H1 (cell line): ENCODE measurements around the gene HJURP. TPM values are rescaled to one million over a fixed set of nuclear protein-coding genes. Genes with fewer than 3 reads are reported as not detected.

ENCODE experiments used
- CTCF ChIA-PET: fragments of 300-600 bp; sonication (Branson Sonifier 250); formaldehyde crosslinking; loops from one replicate; lab custom pipeline; 2021; ENCODE audit not compliant: partially characterized antibody; lab: Charles Lee
- POLR2A ChIA-PET: fragments of 300-600 bp; sonication (Branson Sonifier 250); formaldehyde crosslinking; loops from one replicate; lab custom pipeline; 2021; ENCODE audit warnings: inconsistent platforms; ENCODE audit not compliant: partially characterized antibody; lab: Charles Lee
- DNase-seq, 2 experiments: peaks; one replicate each; pipeline versions ENCODE4 v3.0.0 to v3.0.0-alpha.2; 2010 to 2022; ENCODE audit warnings: low spot score in 2 of 2, low read depth in 1 of 2, mixed read lengths in 1 of 2
- FAIRE-seq: peaks from 2 replicates; lab custom pipeline; 2011; peaks lifted over from hg19 to GRCh38; lab: Jason Lieb, UNC
- H2AFZ ChIP-seq: 2 replicates; pipeline ENCODE4 v1.8.1; 2012; ENCODE audit warnings: low read length, inconsistent platforms
- H2AK5ac ChIP-seq: 2 replicates; pipeline ENCODE4 v1.6.1; 2013; ENCODE audit warnings: low read depth, low read length
- H2BK120ac ChIP-seq: replicated peaks from 2 replicates; pipeline ENCODE3; 2013; ENCODE audit warnings: low read depth, low read length, inconsistent platforms
- H2BK12ac ChIP-seq: 2 replicates; pipeline ENCODE4 v1.6.1; 2013; ENCODE audit warnings: low read depth, low read length
- H2BK15ac ChIP-seq: 2 replicates; pipeline ENCODE4 v1.6.1; 2013; ENCODE audit warnings: low read length
- H2BK20ac ChIP-seq: 2 replicates; pipeline ENCODE4 v1.6.1; 2013; ENCODE audit warnings: low read length
- H2BK5ac ChIP-seq: 2 replicates; pipeline ENCODE4 v1.6.1; 2013; ENCODE audit warnings: low read depth, low read length
- H3K14ac ChIP-seq: 2 replicates; pipeline ENCODE4 v1.6.1; 2013; ENCODE audit warnings: inconsistent platforms; ENCODE audit not compliant: insufficient read length
- H3K18ac ChIP-seq: 2 replicates; pipeline ENCODE4 v1.6.1; 2013; ENCODE audit warnings: low read length; ENCODE audit errors: extremely low read depth
- H3K23ac ChIP-seq: 2 replicates; pipeline ENCODE4 v1.6.1; 2013; ENCODE audit warnings: inconsistent platforms; ENCODE audit not compliant: insufficient read length
- H3K23me2 ChIP-seq: 2 replicates; pipeline ENCODE4 v1.6.1; 2013; ENCODE audit warnings: low read depth, low read length
- H3K27ac ChIP-seq: 2 replicates; pipeline ENCODE4 v1.6.1; 2011; ENCODE audit warnings: low read depth, low read length, inconsistent platforms
- H3K27me3 ChIP-seq, 4 experiments: replicated peaks in 1 of 4; 1 replicate in 1 of 4; 2 replicates in 3 of 4; pipeline versions ENCODE4 v1.6.1 to v1.8.1; 2011 to 2013; ENCODE audit warnings: low read length in 3 of 4, mild to moderate bottlenecking in 3 of 4, inconsistent platforms in 2 of 4, mixed read lengths in 2 of 4, moderate library complexity in 1 of 4; ENCODE audit not compliant: control insufficient read depth in 3 of 4, insufficient read depth in 3 of 4; ENCODE audit errors: extremely low read depth in 1 of 4
- H3K36me3 ChIP-seq, 4 experiments: 2 replicates each; pipeline versions ENCODE4 v1.6.1 to v1.8.1; 2011 to 2013; ENCODE audit warnings: mild to moderate bottlenecking in 4 of 4, low read length in 3 of 4, moderate library complexity in 2 of 4, control low read depth in 1 of 4, inconsistent platforms in 1 of 4; ENCODE audit not compliant: insufficient read depth in 4 of 4, control insufficient read depth in 2 of 4
- H3K4ac ChIP-seq: replicated peaks from 2 replicates; pipeline ENCODE3; 2013; ENCODE audit warnings: low read length, low read depth, mixed read lengths, inconsistent platforms; ENCODE audit not compliant: insufficient read length
- H3K4me1 ChIP-seq, 4 experiments: replicated peaks in 1 of 4; 1 replicate in 1 of 4; 2 replicates in 3 of 4; pipeline versions ENCODE4 v1.6.1 to v1.8.1; 2011 to 2013; ENCODE audit warnings: low read length in 3 of 4, inconsistent platforms in 2 of 4, mixed read lengths in 1 of 4; ENCODE audit not compliant: insufficient read depth in 4 of 4, control insufficient read depth in 3 of 4
- H3K4me2 ChIP-seq, 2 experiments: 2 replicates each; pipeline versions ENCODE4 v1.6.1 to v1.8.1; 2011 to 2013; ENCODE audit warnings: low read depth in 2 of 2, low read length in 2 of 2, control low read depth in 1 of 2, inconsistent platforms in 1 of 2, mild to moderate bottlenecking in 1 of 2; ENCODE audit not compliant: insufficient read depth in 1 of 2
- H3K4me3 ChIP-seq, 4 experiments: fragments of 200-600, 300-600 bp in 1 of 4; sonication (generic), shearing (Covaris generic), sonication (Bioruptor Twin) in 1 of 4; 2 replicates each; pipeline versions ENCODE4 v1.5.1 to v1.8.1; 2011 to 2016; ENCODE audit warnings: low read length in 4 of 4, low read depth in 3 of 4, control low read depth in 2 of 4, inconsistent platforms in 2 of 4, mild to moderate bottlenecking in 2 of 4, mixed read lengths in 1 of 4, moderate library complexity in 1 of 4; ENCODE audit not compliant: insufficient read depth in 2 of 4; ENCODE audit errors: extremely low read depth in 1 of 4
- H3K56ac ChIP-seq: replicated peaks from 2 replicates; pipeline ENCODE3; 2013; ENCODE audit warnings: low read depth, mild to moderate bottlenecking, mixed read lengths, low read length, inconsistent platforms; ENCODE audit not compliant: insufficient read length
- H3K79me1 ChIP-seq: 2 replicates; pipeline ENCODE4 v1.6.1; 2013; ENCODE audit warnings: low read depth, low read length, control low read depth
- H3K79me2 ChIP-seq, 2 experiments: 2 replicates each; pipeline versions ENCODE4 v1.6.1 to v1.8.1; 2012 to 2013; ENCODE audit warnings: low read length in 2 of 2, mild to moderate bottlenecking in 2 of 2, inconsistent platforms in 1 of 2; ENCODE audit not compliant: insufficient read depth in 2 of 2, control insufficient read depth in 1 of 2
- H3K9ac ChIP-seq, 4 experiments: replicated peaks in 1 of 4; 1 replicate in 1 of 4; 2 replicates in 3 of 4; pipeline versions ENCODE4 v1.6.1 to v1.8.1; 2011 to 2013; ENCODE audit warnings: low read depth in 3 of 4, low read length in 3 of 4, control low read depth in 2 of 4, mild to moderate bottlenecking in 2 of 4, moderate library complexity in 2 of 4, inconsistent platforms in 1 of 4; ENCODE audit errors: extremely low read depth in 1 of 4
- H3K9me3 ChIP-seq, 2 experiments: 2 replicates each; pipeline versions ENCODE4 v1.6.1 to v1.8.1; 2012 to 2013; ENCODE audit warnings: mild to moderate bottlenecking in 2 of 2, moderate library complexity in 2 of 2, control low read depth in 1 of 2, inconsistent platforms in 1 of 2, low read depth in 1 of 2, low read length in 1 of 2, mixed read lengths in 1 of 2; ENCODE audit not compliant: insufficient read depth in 2 of 2
- H4K20me1 ChIP-seq, 2 experiments: replicated peaks in 1 of 2; 2 replicates each; pipeline versions ENCODE3 to v1.8.1; 2011 to 2013; ENCODE audit warnings: inconsistent platforms in 2 of 2, low read length in 2 of 2, mild to moderate bottlenecking in 1 of 2; ENCODE audit not compliant: insufficient read depth in 2 of 2, control insufficient read depth in 1 of 2
- H4K5ac ChIP-seq: 2 replicates; pipeline ENCODE4 v1.6.1; 2013; ENCODE audit warnings: low read length, low read depth, mixed read lengths, inconsistent platforms; ENCODE audit not compliant: insufficient read length
- H4K8ac ChIP-seq: 2 replicates; pipeline ENCODE4 v1.8.0; 2013; ENCODE audit warnings: mild to moderate bottlenecking, moderate library complexity, low read length, inconsistent platforms; ENCODE audit not compliant: insufficient read depth; ENCODE audit errors: extremely low read depth
- H4K91ac ChIP-seq: replicated peaks from 2 replicates; pipeline ENCODE3; 2013; ENCODE audit warnings: low read length, mixed read lengths, inconsistent platforms; ENCODE audit not compliant: insufficient read length
- ATF2 ChIP-seq: IDR thresholded peaks from 2 replicates; pipeline ENCODE4 v1.6.1; 2012; ENCODE audit warnings: low read length, inconsistent platforms
- CBX8 ChIP-seq: fragments of 300-800, 300-1000 bp; sonication (generic); IDR thresholded peaks from 2 replicates; pipeline ENCODE4 v1.7.1; 2016; ENCODE audit warnings: low read depth, low read length, borderline replicate concordance
- E2F6 ChIP-seq: IDR thresholded peaks from 2 replicates; pipeline ENCODE4 v1.6.1; 2012; ENCODE audit warnings: inconsistent platforms
- EGR1 ChIP-seq: IDR thresholded peaks from 2 replicates; pipeline ENCODE4 v1.6.1; 2011; ENCODE audit warnings: low read depth, low read length, borderline replicate concordance
- KDM4A ChIP-seq: IDR thresholded peaks from one replicate; pipeline ENCODE4 v1.7.1; 2012; ENCODE audit warnings: low read depth, mild to moderate bottlenecking, moderate library complexity, low read length, inconsistent platforms; ENCODE audit not compliant: severe bottlenecking
- POLR2A ChIP-seq, 2 experiments: IDR thresholded peaks; 1 replicate in 1 of 2; 2 replicates in 1 of 2; pipeline ENCODE4 v1.6.1; 2011; ENCODE audit warnings: low read depth in 2 of 2, low read length in 2 of 2, mild to moderate bottlenecking in 2 of 2; ENCODE audit errors: control extremely low read depth in 1 of 2
- POLR2AphosphoS5 ChIP-seq: IDR thresholded peaks from 2 replicates; pipeline ENCODE4 v1.6.1; 2011; ENCODE audit warnings: low read depth, low read length
- RFX5 ChIP-seq: IDR thresholded peaks from 2 replicates; pipeline ENCODE4 v1.6.1; 2011; ENCODE audit warnings: low read depth, low read length, improper control_type of control experiment, borderline replicate concordance
- SP4 ChIP-seq: IDR thresholded peaks from 2 replicates; pipeline ENCODE4 v1.6.1; 2012; ENCODE audit warnings: low read length, inconsistent platforms
- WGBS, 2 experiments: shearing (Covaris generic) in 1 of 2; methylation state at CpG; one replicate each; pipeline versions ENCODE4 v1.1.6 to v1.1.7; 2013 to 2015; ENCODE audit warnings: low lambda C conversion rate in 2 of 2, mixed read lengths in 2 of 2, inconsistent platforms in 1 of 2, low coverage in 1 of 2, missing lambda C conversion rate in 1 of 2; ENCODE audit not compliant: insufficient replicate concordance in 2 of 2, insufficient coverage in 1 of 2, insufficient read length in 1 of 2; ENCODE audit errors: extremely low coverage in 1 of 2, missing lambda C conversion rate in 1 of 2; 5-methylcytosine and 5-hydroxymethylcytosine counted together
- polyA plus RNA-seq, 7 experiments: library from polyadenylated mRNA; depleted of rRNA in 3 of 7; stranded (reverse) in 5 of 7; unstranded in 2 of 7; fragments of >200 nt in 5 of 7; fragments of 200-250 nt in 2 of 7; gene quantifications; 1 replicate in 5 of 7; 2 replicates in 1 of 7; 4 replicates in 1 of 7; pipeline versions ENCODE4 v1.2.1 to v1.2.3, GENCODE V29; 2011 to 2013; ENCODE audit warnings: missing spikeins in 2 of 7, mixed read lengths in 2 of 7
- total RNA-seq: library from RNA; stranded (reverse); fragmentation: NEBNext Ultra II Directional; extraction: Animal tissue kit (Norgen Biotek cat#: 25700); gene quantifications from 2 replicates; pipeline ENCODE4 v1.2.1, GENCODE V29; 2021

The HJURP gene
- total and polyA plus RNA-seq, 2 of the 8 experiments (the other 6 are each of a cell fraction or from before 2014, with no cell fraction given) = 49.3 to 60.5 TPM

- no peak for DNase-seq
- Histone ChIP-seq H2AK5ac (no peak overlapping the region), H2AFZ (no peak overlapping the region), H3K27me3 (no peaks in the 10 kb centered on the region), H3K4me3 (no peak overlapping the region), H3K4ac (no peak overlapping the region), H3K56ac (no peak overlapping the region), H4K8ac (no peak overlapping the region; the same call in 1 of the 2 replicates), H2BK120ac (no peak overlapping the region), H3K4me2 (no peak overlapping the region), H3K79me2 (peaks cover 0 to 40% of the 10 kb centered on the region in 2 experiments; a peak in 2 of 4 replicates), H3K36me3 (peaks cover 20 to 60% (median 43%) of the 10 kb centered on the region in 4 experiments), H4K5ac (no peak overlapping the region), H4K91ac (no peak overlapping the region), H3K9ac (no peak overlapping the region), H3K4me1 (no peaks in the 10 kb centered on the region), H2BK5ac (no peak overlapping the region), H2BK12ac (no peak overlapping the region), H3K18ac (no peak overlapping the region), H2BK20ac (no peak overlapping the region), H3K79me1 (peaks cover 7% of the 10 kb centered on the region; the same call in 1 of the 2 replicates), H3K27ac (no peak overlapping the region), H4K20me1 (peaks cover 21 to 22% of the 10 kb centered on the region in 2 experiments), H2BK15ac (no peak overlapping the region), H3K9me3 (no peaks in the 10 kb centered on the region), H3K23ac (no peak overlapping the region), H3K14ac (no peak overlapping the region), H3K23me2 (no peaks in the 10 kb centered on the region)
- ChIA-PET CTCF (interaction anchor here (0.5 to 0.8 kb wide), 2 partner anchors 125 to 1663 kb away, joined by 3 to 4 read pairs; no protein-coding TSS in a partner anchor), POLR2A (interaction anchor here (0.8 to 1.2 kb wide), 2 partner anchors 13 to 16 kb away, joined by 3 read pairs; no protein-coding TSS in a partner anchor)
- 94% methylated on average over 14 of the region's 14 CpGs; no CpG with 5 or more reads in 1 of the 2 experiments for WGBS, 2 experiments
- FAIRE-seq = no peak
- TF ChIP-seq POLR2A (IDR thresholded peaks at IDR 0.05; ENCODE audit: control extremely low read depth in 1 of 2, low read depth in 2 of 2, low read length in 2 of 2) (no peak), ATF2 (no peak), CBX8 (no peak), KDM4A (no peak), POLR2AphosphoS5 (no peak), E2F6 (no peak), SP4 (no peak), RFX5 (no peak), EGR1 (no peak)
Measured at GRCh38 chr2:233835230-233836186, 18.8 kb downstream of the HJURP start.
